HG03060 (cell line): ENCODE results near the gene CKLF.
A peak's percentile ranks its signal among the peaks of the same experiment; 100 is the strongest.

ENCODE experiments used
- ATAC-seq: cut with Tn5 transposase; IDR thresholded peaks from one replicate; pipeline ENCODE4 v1.9.1; 2021; ENCODE audit warnings: low read depth, moderate number of reproducible peaks; ENCODE audit not compliant: unreplicated experiment

Gene CKLF

DNA sequence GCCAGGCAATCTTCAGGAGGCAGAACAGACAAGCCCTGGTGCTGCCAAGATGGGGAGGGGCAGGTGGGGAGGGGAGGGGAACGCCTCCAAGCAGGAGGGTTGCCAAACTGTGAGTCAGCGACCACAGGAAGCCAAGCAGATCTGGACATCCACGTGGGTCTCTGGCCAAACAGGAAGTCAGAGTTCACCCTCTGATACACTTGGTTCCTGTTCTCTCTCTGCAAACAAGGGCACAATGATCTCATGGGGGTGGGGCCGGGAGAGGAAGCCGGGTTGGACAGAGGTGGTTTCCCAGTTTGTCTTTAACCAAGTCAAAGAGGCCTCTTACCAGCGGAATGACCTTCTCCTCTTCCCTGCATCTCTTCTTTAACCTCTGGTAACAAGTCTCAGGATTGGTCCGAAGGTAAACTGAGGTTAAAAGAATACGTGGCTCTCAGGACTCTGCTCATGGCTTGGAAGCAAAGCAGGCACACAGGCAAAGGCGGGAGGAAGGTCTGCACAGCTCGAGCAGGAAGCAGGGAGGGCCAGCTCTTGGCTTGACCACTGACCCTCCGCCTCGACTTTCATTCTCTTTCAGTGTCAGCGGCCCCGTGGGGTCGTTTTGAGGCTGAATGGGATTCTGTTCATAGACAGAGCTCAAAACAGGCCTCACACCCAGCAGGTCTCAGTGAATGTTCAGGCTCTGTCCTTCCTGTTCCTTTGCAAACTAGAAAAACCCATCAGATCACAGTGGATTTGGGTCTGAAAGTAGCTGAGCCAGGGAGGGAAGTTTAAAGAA, 35.4 kb upstream of the CKLF start:
- peak; percentile 94 for ATAC-seq

- no peak for ATAC-seq
These were observed 34.7 kb upstream of the CKLF start for GRCh38 chr16:66517586-66518263.

GRCh38 chr16:66519482-66520373, 32.6 kb upstream of the CKLF start:
- ATAC-seq: no peak

DNA sequence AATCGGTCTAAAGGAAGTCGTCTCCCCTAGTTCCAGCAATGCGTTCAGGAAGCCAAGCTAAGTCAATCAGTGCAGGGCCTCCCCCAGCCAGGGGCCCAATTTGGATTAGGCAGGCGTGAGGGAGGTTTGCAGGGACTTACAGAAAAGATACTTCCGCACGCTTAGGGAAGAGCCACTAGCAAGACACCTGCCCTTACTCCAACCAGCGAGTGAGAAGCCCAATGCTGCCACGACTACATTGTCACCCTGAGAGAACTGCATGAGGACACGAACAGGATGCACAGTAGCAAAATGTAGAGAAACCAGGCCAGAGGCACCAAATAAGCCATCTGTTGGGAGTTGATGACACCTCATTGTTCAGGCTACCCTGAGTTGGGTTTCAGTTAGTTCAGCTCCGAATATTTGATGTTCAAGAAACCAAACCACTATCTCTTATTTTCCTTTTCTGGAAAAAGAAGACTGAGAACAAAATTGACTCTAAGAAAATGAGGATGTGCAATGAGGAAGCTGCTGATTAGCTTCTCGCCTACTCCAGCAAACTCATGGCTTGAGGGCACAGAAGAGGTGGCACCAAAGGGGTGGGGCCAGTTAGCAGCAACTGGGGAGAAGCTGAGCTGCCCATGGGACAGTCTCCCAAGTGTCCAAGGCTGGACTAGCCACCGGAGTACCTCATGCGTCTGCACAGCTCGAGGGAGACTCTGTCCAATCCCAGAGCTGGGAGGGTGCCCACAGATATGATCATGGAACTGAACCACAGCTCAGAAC, 31.8 kb upstream of the CKLF start:
- ATAC-seq: no peak

DNA sequence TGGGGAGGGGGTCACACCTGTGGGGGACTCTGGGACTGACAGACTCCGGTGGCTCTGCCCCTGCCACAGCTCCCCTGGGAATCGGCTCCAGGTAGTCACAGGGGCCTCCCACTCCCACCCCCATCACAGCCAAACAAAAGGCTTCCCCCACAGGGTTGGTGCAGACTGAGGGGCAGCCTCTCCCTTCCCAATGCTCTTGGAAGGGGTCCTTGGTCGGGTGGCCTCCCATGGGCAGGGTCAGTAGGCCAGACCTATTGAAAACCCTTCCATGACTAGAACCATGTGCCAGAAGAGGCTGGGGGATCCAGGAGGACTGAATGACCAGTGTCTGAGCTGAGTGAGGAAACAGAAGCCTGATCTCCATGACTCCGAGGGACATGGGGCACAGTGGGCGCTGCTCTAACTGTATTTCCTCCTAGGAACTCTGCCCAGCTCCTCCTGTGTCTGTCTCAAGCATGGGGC, 31.1 kb upstream of the CKLF start:
- no peak for ATAC-seq

DNA sequence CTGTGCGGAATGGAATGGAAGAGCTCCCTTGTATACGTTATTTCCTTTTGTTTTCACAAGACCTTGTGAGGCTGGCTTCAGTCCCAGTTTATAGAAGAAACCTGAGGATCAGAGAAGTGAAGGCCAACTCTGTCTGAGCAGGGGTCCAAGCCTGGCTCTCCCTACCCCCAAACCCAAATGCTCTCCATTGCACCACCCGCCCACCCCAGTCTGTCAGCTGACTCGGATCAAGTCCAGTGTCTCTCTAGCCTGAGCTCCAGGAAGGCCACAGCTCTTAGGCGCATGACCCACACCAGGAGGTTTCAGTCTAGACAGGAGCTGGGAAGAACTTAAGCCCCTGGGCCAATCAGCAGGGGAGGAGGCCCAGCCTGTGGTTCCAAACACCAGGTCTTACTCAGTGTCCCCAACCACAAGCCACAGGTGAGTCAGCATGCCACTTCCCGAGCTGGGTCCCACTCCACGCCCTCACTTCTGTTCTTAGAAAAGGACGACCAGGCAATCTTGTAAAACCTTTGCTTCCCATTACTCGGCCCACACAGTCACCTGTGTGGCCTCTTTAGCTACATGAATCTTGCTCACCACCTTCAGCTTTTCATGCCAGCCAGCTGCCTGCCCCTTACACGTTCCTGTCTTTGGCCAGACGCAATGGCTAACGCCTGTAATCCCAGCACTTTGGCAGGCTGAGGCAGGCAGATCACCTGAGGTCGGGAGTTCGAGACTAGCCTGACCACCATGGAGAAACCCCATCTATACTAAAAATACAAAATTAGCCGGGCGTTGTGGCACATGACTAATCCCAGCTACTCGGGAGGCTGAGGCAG, 30.2 kb upstream of the CKLF start:
- ATAC-seq: peak; percentile 52

GRCh38 chr16:66522816-66523590, 29.4 kb upstream of the CKLF start:
- ATAC-seq: no peak

- ATAC-seq: peak; percentile 27
These were observed 28.5 kb upstream of the CKLF start for GRCh38 chr16:66523861-66524354.

DNA sequence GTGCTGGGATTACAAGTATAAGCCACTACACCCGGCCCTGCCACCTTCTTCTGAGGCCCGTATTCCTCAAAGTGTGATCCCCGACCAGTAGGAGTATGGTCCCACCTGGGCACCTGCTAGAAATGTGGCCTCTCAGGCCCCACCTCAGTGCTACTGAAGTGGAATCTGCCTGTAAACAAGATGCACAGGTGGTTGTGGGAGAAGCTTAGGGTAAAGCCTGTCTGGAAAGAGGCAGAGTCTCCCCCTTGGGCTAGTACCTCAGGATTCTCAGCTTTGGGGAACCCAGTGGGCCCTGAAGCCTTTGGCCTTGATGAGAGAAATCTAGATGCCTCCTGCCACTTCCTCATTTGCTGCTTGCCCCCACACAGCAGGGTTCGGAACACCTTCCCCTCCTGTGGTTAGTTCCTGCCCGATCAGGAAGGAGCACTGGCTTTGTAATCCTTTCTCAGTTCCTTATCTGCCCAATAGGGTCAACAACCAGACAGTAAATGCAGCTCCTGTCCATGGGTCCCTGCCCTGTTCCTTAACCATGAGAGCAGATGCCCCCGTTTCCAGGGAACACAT, 27.7 kb upstream of the CKLF start:
- peak; percentile 57 for ATAC-seq

DNA sequence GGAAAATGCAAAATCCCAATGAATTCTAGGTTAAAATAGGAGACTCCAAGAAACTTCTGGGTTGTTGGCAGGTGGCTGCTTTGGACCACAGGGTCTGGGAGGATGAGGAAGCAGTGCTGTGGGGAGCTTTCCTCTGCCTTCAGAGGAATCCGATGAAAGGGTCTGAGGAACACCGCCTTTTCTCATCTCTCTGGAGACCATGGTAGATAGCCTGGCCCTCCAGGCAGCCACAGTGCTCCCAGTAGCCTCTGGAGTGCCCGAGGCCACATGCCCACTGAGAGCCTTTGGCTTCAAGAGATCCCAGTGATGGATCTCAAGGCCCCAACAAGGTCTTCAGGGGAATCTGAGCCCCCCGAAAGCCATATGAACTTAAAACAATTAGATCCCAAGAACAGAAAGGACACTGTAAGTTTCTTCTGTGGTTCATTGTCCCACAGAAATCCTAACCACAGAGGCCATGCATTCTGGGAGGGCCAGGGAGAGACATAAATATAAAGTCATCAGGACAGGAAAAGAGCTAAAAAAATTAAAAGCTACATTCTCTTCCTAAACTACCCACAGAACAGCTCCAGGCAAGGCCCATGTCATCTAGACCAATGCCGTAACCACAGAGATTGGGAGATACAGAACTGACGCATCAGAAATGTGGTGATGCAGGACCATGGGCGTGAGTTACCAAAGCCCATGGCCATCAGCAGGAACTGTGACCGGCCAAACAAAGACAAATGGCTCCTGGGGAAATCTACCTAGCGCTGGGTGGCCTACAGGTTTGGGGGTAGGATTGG, 26.8 kb upstream of the CKLF start:
- no peak for ATAC-seq

GRCh38 chr16:66528294-66528693, 24.1 kb upstream of the CKLF start:
- ATAC-seq: no peak

- no peak for ATAC-seq
These were observed 22.9 kb upstream of the CKLF start for GRCh38 chr16:66529475-66529874.

DNA sequence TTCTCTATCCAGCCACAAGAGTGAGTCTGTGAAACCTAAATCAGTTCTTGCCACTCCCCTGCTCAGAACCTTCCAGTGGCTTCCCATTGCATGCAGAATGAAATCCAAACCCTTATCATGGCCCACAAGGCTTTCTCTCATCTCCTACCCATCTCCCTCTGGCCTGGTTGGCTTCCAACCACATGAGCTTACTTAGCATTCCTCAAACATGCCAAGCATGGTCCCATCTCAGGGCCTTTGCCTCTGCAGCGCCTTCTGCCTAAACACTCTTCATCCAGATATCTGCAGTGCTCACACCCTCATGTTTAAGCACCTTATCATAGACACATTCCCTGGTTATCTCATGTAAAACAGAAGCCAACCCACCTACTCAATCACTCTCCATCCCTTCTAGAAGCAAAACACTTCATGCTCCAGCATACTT, 18.0 kb upstream of the CKLF start:
- ATAC-seq: no peak

DNA sequence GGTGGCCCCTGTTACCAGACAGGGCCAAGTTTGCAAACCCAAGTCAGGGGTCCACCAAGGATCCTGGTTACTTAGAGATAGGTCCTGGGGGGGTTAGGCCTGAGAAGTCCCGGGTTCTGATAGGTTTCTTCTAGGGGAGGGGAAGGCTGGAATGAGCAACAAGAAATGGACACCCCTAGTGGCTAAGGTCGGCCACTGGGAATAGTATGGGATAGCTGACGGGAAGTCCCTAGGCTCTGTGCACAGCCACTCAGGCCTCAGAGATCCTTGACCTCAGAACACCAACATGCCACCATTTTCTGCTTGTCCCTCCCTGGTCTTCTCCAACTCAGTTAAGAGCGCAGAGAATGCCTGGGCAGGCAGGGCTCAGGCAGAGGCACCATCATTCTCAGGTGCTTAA, 15.9 kb upstream of the CKLF start:
- no peak for ATAC-seq

DNA sequence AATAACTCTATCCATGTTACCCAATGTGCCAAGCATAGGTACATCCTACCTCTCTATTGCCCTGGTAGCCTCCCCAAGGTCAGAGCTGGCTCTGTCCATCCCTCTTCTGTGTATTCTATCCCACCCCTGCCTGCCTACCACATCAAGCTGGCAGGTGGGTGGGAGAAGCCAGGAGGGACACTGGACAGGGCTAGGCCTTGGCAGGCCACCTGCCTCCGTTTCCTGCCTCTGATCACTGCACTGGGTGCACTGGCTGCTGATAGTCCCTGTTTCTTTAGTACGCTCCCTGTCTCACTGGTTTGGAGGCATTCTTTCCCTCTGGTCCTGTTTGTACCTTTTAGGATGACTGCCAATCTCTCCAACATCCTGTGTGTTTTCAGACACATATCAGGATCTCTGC, 15.1 kb upstream of the CKLF start:
- no peak for ATAC-seq

GRCh38 chr16:66538910-66539309, 13.5 kb upstream of the CKLF start:
- ATAC-seq: no peak
